A204.1 (cell line): ENCODE data around the gene PCBP1.
"Not testable (repeated sequence)": the region's sequence is repeated elsewhere in the genome, so short reads cannot be mapped to it uniquely, and the experiment has no call there.

Experiments used
- FAIRE-seq: peaks from 2 replicates; lab custom pipeline; 2012; peaks lifted over from hg19 to GRCh38; lab: Jason Lieb, UNC

PCBP1 gene

DNA sequence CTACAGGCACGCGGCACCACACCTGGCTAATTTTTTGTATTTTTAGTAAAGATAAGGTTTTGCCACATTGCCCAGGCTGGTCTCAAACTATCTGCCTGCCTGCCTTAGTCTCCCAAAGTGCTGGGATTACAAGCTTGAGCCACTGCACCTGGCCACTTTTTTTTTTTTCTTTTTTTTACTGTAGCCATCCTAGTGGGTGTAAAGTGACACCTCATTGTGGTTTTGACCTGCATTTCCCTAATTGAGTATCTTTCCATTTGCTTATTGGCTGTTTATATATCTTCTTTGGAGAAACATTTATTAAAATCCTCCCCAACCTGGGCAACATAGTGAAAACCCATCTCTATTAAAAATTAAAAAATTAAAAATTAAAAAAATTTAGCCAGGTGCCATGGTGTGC, 12.0 kb downstream of the PCBP1 start:
- no peak for FAIRE-seq

DNA sequence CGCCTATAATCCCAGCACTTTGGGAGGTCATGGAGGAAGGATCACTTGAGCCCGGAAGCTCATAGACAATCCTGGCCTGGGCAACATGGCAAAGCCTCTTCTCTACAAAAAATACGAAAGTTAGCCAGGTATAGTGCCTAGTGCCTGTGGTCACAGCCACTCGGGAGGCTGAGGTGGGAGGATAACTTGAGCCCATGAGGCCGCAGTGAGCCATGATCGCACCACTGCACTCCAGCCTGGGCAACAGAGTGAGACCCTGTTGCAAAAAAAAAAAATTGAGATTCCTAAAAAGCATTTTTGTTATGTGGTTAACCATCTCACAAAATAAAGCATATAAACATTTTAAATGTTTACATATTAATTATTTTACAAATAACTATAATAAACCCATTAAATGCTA, 13.9 kb downstream of the PCBP1 start:
- FAIRE-seq, result no peak

DNA sequence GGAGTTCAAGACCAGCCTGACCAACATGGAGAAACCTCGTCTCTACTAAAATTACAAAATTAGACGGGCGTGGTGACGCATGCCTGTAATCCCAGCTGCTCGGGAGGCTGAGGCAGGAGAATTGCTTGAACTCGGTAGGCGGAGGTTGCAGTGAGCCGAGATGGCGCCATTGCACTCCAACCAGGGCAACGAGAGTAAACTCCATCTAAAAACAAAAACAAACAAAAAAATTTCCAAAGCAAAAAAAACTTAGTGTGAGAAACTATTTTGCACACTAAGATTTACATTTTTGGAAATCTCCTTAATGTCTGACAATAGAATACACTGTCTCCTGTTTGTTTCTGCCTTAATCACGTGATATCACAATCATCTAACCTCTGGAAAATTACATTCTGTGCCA, 14.4 kb downstream of the PCBP1 start:
- FAIRE-seq, result not testable (repeated sequence)

DNA sequence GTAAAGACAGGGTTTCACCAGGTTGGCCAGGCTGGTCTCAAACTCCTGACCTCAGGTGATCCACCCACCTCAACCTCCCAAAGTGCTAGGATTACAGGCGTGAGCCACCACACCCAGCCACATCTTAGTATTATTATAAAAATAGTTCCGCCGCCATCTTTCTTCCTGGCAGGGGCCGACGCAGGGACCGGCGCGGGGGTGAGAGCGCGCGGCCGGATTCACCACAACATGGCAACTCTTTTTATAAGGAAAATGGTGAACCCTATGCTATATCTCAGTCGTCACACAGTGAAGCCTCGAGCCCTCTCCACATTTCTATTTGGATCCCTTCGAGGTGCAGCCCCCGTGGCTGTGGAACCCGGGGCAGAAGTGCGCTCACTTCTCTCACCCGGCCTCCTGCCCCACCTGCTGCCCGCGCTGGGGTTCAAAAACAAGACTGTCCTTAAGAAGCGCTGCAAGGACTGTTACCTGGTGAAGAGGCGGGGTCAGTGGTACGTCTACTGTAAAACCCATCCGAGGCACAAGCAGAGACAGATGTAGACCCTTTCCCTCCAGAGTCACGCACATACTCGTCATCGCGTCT, 15.1 kb downstream of the PCBP1 start:
- FAIRE-seq, result not testable (repeated sequence)

DNA sequence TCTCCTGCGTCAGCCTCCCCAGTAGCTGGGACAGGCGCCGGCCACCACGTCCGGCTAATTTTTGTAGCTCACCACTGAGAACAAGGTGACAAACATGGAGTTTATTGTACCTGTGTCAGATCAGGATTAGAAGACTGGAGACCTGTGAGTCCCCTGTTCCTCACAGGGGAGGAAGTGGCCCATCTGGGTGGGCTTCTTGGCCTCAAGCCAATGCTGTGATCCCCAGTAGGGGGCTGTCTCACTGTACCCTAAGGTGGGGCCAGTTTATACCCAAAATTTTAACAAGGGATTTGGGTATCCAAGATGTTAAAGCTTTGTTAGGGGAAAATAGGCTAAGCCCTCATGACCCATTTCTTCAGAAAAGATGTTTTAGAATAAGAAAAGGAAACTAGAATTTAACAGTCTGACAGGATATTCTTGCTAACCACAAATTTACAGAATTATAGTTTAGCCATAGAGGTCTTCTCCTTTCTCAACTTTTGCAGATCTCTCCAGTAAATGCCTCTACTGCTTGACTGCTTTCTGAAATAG, 16.3 kb downstream of the PCBP1 start:
- no peak for FAIRE-seq

DNA sequence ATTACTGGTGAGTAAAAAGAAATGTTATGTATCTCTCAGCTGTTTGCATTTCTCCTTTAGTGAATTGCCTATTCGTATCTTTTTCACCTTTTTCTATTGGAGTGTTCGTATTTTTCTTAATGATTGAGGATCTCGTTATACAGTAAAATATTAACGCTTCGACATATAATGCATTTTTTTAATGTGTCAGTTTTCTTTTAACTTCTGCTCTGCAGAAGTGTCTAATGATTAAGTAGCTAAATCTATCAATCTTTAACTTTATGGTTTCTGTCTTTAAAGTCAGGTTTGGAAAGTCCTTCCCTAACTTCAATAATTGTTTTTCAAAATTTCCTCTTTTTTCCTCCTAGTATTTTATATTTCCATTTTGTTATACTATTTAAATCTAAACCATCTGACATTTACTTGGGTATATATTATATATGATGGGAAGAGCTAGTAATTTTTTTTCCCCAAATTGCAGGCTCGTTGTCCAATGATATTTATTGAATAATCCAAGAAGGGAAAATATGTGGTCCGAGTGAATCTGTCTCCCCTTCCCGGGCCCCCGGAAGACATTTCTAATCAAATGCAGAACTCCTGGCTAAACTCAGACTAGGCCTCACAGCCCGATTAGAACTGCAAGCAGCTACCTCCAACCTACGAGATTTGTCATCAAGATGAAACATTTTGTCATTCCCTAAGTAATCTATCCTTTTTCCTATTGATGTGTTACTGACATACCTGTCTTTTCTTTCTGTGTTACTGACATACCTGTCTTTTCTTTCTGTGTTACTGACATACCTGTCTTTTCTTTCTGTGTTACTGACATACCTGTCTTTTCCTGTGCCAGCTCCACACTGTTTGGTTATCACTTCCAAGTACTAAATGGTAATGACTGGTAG, 17.2 kb downstream of the PCBP1 start:
- peak; percentile 3 for FAIRE-seq

DNA sequence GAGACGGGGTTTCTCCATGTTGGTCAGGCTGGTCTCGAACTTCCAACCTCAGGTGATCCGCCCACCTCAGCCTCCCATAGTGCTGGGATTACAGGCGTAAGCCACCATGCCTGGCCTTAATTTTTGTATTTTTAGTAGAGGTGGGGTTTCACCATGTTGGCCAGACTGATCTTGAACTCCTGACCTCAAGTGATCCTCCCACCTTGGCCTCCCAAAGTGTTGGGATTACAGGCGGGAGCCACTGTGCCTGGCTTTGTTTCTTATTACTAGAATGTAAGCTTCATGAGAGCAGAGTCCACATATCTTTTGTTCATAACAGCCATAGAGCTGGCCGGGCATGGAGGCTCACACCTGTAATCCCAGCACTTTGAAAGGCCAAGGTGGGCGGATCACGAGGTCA, 18.9 kb downstream of the PCBP1 start:
- FAIRE-seq, result not testable (repeated sequence)

DNA sequence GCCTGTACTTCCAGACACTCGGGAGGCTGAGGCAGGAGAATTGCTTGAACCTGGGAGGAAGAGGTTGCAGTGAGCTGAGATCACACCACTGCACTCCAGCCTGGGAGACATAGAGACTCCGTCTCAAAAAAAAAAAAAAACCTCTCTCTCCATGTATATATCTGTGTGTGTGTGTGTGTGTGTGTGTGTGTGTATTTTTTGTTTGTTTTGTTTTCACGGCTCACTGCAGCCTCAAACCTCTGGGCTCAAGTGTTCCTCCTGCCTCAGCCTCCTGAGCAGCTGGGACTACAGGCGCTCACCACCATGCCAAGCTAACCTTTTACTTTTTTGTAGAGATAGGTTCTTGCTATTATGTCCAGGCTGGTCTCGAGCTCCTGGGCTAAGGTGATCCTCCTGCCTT, 23.1 kb downstream of the PCBP1 start:
- FAIRE-seq, result not testable (repeated sequence)

DNA sequence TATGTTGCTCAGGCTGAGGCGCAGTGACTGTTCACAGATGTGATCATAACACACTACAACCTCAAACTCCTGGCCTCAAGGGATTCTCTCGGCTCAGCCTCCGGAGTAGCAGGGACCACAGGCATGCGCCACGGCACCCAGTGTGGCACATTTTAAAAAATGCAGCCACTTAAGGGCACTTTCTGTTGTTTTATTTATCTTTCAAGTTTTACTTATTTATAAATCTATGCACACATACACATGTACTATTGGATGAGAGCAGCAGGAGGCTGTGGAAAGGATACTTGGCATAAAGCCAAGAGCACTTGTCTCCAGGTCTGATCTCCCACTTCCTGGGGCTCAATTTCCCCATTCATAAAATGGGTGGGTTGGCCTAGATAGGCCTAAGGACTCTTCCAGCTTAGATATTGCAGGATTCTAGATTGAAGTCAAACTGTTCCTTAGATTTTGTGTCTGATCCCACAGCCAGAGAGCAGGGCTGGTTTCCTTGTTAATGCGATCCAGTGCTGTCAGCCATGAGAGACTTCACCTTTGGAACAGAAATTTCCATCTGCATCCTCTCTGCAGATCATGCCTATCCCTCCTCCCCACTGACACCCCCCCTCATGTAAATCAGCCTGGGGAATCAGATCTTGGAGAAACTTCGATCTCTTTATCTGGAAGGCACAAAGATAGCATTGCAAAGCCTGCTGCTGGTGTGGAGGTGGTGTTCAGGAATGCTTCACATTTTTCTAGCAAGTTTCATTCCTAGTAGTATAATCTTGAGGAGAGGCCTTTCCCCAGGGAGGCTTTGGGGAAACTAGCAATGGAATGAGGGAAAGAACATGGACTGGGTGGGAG, 24.7 kb downstream of the PCBP1 start:
- no peak for FAIRE-seq

DNA sequence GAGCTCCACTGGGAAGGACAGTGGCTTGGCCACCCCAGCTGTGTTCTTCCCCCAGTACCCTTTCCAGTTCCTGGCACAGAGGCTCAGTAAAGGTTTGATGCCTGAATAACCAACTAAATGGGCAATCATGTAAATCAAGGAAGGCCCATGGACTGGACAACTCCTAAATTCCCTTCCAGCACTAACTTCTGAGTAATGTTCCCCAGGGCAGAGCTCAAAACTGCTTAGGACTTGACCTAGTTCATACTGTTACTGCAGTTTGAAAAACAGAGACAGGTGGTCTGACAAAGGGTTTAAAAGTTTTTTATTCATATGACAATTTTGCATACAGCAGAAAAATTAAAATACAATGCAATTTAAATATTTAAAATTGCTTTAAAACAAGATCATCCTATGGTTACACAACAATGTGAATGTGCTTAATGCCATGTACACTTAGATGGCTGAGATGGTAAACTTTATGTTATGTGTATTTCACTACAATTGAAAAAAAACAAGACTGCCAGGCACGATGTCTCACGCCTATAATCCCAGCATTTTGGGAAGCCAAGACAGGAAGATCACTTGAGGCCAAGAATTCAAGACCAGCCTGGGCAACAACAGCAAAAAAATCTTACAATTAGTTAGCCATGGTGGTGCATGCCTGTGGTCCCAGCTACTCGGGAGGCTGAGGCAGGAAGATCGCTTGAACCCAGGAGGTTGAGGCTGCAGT, 26.2 kb downstream of the PCBP1 start:
- no peak for FAIRE-seq

DNA sequence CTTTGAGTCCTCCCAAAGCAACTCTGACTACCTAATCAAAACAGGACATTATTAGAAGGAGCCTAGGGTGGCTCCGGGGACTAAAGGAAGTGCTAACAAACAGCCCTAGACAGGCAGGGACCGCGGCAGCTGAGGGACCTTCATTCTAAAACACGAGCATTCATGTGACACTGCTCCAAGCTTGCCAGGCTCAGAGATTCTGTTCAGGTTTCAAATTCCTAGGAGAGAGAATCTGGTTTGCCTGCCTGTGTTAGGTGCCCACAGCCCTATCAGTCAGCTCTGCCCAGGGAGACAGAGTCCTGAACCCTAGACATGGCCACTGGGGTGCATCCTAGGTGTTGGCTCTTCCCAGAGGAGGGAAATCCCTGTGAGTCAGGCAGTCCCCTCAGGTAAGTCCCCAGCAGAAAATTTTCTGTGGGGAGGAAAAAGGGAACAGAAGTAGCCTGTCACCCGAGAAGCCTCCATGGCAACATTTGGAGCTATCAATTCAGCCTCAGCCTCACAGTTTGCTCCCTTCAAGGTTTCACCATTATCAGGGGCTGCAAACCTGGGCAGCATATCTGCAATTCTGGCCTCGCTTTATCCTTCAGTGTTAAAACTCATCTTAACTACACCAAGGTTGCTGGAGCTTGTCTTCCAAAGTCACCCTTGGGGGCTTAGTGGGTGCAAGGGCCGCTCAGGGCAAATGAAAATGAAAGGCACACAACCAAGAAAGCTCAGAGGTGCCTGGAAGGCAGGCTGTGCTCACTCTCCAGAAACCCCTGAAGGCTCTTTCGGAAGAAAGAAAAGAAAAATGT, 28.6 kb downstream of the PCBP1 start:
- no peak for FAIRE-seq

DNA sequence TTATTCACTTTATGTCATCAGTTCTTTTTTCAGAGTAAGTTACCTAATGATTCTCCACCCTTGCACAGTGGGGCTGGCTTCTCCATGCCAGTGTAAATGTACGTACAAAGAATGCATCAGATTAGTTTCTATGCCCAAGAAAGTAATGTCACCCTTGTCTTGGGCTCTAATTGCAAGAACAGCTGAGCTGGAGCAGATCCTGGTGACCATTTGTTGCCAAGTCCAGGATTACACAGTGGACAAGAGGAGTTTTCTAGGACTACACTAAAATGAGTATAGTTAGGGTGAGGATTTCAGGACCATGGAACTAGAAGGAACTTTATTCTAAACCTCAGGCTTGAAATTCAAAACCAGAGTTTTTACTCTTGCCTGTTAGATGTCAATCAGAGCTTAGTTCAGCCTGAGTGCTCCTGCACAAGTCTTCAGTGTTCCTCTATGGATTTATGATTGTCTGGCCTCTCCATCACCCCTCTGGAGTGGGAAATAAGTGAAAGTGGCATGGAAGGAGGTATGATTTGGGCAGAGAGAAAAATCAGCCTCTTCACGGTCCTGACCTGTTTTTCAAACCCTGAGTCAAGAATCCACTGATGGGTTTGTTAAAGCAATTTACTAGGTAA, 29.8 kb downstream of the PCBP1 start:
- FAIRE-seq, result no peak

DNA sequence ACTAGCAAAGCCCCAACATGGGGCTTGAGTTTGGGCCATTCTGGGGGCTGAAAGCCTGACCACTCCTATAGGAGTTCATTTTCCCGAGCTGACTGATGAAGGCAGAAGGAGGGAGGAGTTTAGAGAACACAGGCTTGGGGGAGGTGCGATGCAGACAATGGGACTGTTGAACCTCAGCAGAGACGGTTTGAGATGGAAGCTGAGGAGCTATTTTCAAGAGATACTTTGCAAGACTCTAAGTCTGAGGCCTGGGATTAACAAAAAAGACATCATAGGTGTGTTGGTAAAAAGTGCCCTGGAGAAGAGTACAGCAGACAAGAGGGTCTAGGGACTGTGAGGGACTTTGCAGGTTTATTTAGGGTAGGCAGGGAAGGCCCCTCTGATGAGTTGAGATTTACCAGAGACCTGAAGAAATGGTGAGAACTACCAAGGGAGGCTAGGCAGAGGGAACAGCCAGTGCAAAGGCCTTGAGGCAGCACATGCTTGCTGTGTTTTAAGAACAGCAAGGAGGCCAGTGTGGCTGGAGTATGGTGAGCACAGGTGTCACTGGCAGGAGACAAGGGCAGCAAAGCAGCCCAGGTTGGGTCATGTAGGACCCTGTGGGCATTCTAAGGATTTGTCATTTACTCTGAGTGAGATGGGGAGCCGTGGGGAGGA, 31.6 kb downstream of the PCBP1 start:
- FAIRE-seq, result no peak

DNA sequence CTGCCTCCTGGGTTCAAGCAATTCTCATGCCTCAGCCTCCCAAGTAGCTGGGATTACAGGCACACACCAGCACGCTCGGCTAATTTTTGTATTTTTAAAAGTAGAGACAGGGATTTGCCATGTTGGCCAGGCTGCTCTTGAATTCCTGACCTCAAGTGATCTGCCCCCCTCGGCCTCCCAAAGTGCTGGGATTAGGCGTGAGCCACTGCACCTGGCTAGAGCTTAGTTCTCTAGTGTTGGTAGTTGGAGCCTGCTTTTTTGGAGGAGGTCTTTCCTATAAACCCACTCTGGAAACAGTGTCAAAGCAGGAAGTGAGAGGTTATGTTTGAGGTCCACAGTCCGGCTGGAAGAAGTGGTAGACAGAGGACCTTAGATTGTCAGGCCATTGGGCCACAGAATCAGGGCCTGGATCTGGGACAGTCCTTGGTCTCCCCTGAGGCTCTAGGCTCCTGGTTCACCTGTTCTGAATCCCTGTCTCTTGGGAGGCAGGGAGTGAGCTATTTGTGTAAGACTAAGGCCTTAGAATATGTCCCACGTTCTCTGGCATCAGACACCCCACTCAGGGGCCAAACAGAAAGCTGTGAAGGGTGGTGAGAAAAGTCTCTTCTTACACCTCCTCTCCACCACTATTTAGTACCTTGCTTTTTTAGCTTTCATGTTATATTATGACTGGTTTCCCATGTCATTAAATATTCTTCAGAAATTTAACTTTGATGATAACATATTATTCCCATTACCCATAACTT, 34.5 kb downstream of the PCBP1 start:
- no peak for FAIRE-seq

DNA sequence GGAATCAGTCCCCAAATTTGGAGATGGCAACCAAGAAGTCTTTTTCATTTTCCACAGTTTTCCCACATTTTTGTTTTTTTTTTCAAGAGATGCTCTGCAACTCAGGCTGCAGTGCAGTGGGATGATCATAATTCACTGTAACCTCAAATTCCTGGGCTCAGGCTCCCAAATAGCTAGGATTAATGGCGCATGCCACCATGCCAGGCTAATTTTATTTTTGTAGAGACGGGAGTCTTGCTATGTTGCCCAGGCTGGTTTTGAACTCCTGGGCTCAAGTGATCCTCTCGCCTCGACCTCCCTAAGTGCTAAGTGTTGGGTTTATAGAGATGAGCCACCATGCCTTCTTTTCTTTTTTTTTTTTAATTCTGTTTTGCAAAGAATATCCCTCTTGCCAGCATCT, 35.2 kb downstream of the PCBP1 start:
- FAIRE-seq, result no peak

DNA sequence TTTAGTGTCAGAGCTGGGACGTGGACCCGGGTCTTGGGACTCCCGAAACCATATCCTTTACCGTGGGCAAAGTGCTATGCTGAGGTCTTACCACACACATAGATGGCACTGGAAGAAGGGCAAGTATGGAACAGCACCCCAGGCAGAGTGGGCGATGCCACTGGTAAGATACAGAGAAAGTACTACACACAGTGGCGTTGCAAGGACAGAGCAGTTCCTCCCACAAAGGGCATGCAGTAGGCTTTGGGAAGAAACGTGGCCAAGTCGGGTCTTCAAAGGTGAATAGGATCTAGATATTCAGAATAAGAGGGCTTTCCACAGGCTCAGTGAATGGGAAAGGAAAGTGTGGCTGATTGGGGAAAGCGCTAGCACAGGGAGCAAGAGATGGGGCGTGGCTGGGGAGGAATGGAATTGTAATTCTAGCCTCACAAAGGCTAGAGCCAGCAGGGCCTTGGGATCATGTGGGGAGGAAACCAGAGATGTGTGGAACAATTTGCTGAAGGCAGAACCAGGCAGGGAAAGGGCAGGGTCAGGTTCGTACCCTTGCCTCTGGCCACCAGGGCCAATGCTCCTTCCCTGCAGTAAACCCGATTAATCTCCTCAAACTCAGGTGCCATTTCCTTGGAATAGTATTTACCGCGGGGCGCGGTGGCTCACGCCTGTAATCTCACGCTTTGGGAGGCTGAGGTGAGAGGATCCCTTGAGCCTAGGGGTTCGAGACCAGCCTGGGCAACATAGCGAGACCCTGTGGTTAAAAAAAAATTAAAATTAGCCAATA, 36.0 kb downstream of the PCBP1 start:
- FAIRE-seq, result peak; percentile 82

DNA sequence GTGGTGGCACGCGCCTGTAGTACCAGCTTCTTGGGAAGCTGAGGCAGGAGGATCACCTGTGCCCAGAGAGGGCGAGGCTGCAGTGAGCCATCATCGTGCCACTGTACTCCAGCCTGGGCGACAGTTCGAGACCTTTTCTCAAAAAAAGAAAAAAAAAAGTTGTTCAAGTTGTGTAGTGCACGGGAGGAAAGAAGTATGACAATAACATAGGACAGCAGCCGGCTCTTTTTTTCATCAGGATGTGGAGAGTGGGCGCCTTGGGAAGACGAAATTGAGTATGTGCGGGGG, 36.5 kb downstream of the PCBP1 start:
- FAIRE-seq, result no peak

DNA sequence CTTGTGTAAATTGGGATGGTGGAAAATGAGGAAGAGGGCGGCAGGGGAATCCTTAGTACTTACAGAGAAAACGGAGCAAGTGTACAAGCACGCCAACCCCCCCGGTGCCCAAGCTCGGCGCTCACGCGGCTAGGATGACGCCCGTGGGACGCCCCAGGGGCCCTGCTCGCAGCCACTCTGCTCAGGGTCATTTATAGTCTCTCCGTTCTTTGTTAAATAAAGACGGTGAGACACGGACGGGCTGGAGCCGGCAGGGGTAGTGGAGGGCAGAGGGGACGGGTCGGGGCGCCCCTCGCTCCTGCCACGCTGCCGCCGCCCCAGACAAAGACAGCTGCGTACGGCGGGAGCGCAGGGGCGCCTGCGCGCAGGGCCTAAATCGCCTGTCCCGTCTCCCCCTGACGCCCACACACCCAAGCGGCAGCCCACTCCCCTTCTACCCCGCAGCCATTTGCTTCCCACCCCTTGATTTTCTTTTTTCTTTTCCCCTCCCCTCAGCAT, 37.8 kb downstream of the PCBP1 start:
- FAIRE-seq, result no peak

DNA sequence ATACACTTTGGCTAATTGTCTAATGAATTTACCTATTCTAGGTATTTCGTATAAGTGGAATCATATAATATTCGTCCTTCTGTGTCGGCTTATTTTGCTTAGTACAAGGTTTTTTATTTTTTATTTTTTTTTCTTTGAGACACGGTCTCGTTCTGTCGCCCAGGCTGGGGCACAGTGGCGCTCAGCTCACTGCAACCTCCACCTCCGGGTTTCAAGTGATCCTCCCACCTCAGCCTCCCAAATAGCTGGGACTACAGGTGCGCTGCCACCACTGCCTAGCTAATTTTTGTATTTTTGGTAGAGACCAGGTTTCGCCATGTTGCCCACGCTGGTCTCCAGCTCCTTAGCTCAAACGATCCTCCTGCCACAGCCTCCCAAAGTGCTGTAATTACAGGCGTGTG, 38.2 kb downstream of the PCBP1 start:
- FAIRE-seq, result no peak
